ENCODE measurements around the gene EIF2D. TPM values are rescaled to one million over a fixed set of nuclear protein-coding genes. Genes with fewer than 3 reads are reported as not detected.

The EIF2D gene
- total RNA-seq, 2 experiments from 2014 or later: 44.5 to 51.6 TPM

DNA sequence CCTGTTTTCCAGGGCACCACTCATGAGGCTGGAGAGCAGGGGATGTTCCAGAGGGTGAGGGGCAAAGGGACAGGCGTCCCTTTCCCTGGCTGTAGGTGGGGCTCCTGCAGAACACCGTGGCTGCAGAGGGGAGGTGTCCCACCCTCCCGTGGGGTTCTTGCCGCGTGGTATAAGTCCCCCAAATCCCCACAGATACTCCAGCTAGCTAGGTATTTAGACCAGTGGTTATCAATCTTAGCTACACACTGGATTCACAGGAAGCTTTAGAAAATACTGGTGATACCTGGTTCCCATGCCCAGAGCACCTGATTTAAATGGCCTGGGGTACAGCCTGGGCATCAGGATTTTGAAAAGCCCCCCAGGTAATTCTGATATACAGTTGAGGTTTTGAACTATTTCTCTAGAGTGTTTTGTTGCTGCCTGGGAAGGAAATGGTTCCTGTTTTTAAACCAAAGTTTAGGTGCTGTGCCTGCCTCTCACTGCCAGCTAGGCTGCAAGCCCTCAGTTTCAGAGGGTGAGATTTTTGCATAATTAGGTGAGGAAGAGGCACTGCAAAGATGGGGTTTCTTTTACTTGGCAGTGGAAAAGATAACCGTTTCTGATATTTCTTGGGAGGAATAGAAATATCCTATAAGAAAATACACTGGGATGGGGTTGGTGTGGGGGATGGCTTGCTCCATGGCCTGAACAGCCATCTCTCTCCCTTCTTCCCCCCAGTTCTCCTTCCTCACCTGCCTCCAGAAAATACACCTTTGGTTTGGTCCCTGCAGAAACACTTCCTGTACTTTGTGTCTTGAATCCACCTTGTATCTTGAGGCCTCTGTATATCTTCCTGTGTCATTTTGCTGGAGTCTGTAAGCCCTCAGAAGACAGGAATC, 53.2 kb downstream of the EIF2D start:
- POLR2A ChIA-PET: interaction anchor here (0.8 kb wide), 1 partner anchor 22 kb away, joined by 3 read pairs; no protein-coding TSS in a partner anchor
- no peaks in the 10 kb centered on the region for H3K27me3 Mint-ChIP-seq
- H3K4me3 Mint-ChIP-seq: peak overlapping the region; percentile 87
- peak overlapping the region; percentile 92 for H3K27ac Mint-ChIP-seq
- peaks cover 65% of the 10 kb centered on the region for H3K36me3 Mint-ChIP-seq (ENCODE audit: low read depth)
- CTCF ChIA-PET: interaction anchor here (1.1 to 23.2 kb wide), 5 partner anchors 9 to 62 kb away, joined by 3 to 412 read pairs (median 3); no protein-coding TSS in a partner anchor
- peaks cover 73% of the 10 kb centered on the region for H3K4me1 Mint-ChIP-seq
- no peak for DNase-seq
- no peaks in the 10 kb centered on the region for H3K9me3 Mint-ChIP-seq

DNA sequence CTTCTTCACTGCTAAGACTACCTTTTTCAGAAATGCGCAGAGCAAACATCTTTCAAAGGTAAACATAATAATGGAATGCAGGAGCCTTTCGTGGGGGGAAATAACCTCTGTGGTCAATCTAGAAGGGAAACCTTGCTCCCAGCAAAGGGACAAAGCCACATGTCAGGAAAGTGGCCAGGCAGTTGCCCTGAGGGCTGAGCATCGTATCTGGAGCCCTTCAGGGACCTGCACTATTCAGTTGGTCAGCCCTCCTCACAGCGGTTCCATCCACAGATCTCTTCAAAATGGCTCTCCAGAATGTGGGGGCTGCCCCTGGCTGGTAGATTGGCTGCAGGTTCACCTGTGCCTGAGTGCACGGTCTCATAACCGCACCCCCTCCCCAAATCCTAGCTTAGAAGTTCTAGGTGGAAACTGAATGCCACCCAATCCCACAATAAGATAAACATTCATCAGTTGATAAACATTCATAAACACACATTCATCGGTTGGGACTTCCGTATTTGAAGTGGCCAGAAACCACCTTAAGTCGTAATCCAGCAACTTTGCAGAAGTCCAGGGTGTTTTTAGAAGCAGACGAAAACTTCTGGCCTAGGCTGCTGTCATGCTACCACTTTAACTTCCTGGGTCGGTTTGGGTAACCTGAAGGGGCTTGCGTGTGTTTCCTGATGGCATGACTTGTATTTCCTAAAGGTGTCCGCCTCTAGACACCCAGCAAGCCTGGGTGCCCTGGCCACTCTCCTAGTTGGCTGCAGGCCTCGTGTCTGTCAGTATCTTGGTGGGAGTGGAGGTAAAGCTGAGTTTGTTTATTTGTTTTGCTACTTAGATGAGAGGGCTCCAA, 54.4 kb downstream of the EIF2D start:
- peak; percentile 52 for DNase-seq
- Mint-ChIP-seq H3K36me3 (ENCODE audit: low read depth) (peaks cover 53% of the 10 kb centered on the region), H3K27ac (peak overlapping the region; percentile 92), H3K4me3 (peak overlapping the region; percentile 87), H3K27me3 (no peaks in the 10 kb centered on the region), H3K4me1 (peaks cover 73% of the 10 kb centered on the region), H3K9me3 (no peaks in the 10 kb centered on the region)
- ChIA-PET POLR2A (interaction anchor here (0.8 kb wide), 1 partner anchor 24 kb away, joined by 3 read pairs; no protein-coding TSS in a partner anchor), CTCF (interaction anchor here (0.9 to 23.2 kb wide), 6 partner anchors 11 to 67 kb away, joined by 3 to 412 read pairs (median 3); no protein-coding TSS in a partner anchor)

DNA sequence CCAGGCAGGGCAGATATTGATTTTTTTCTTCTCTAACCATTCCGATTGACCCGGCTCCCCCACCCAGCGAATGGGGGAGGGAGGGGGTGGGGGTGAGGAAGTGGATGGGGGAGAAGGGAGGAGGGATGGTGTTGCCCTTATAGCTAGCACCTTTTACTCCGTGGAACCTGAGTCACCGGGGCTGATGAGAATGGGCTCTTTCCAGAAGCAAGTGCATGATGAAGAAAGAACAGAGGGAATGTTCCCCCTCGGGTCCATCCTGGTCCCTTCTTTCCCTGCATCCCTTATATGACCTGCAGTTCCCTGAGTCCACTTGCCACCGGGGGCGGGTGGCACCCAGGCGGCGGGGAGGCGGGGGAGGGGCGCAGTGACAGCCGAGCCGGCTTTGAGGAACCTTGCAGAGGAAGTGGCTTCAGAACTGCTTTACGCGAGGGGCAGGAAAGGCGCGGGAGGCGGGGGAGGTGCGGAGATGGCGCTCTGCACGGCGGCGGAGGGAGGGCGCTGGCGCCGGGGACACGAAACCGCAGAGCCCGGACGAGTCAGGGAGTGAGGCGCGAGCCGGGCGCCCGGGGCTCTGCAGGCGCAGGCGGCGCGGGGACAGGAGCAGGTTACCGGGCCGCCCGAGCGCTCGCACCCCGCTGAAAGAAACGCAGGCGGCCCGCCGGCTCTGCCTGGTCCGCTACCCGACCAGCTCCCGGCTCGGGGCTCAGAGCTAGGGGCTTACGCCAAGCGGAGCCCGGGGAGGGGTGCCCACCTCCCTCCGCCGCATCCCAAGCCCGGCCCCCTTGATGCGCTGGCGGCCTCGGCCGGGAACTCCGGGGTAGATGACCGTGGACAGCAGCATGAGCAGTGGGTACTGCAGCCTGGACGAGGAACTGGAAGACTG, 55.3 kb downstream of the EIF2D start:
- H3K4me3 Mint-ChIP-seq: peak overlapping the region; percentile 87

DNA sequence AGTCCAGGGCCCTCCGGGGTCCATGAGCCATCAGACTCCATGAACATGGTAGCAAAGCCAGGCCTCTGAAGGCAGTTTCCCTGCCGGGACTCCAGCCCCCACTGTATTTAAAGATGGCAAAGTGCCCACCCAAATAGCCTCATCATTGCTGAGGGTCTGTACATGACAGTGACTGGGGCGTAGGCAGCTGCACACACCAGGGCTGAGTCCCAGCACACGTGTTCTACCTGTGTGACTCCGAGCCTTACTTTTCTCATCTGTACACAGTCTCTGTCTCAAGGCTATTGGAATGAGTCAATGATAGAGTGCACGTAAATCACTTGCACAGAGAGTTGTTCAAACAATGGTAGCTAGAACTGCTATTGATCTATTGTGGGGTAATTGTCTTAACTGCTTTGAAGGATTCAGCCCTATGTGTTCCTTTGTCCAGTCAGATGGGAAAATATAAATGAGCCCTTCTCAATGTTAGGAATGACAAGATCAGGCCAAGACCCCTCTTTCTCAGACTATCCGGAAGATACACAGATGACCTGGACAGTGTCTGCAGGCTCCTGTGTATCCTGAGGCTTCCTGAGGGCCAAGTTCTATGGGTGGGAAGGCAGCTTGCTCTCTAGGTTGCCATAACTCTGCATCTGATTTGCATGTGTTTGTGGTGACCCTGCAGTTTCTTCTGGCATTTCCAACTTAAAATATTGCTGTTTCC, 56.1 kb downstream of the EIF2D start:
- no peaks in the 10 kb centered on the region for H3K9me3 Mint-ChIP-seq
- DNase-seq: no peak
- H3K27ac Mint-ChIP-seq: peak overlapping the region; percentile 86
- peaks cover 72% of the 10 kb centered on the region for H3K4me1 Mint-ChIP-seq
- no peaks in the 10 kb centered on the region for H3K27me3 Mint-ChIP-seq
- peak overlapping the region; percentile 87 for H3K4me3 Mint-ChIP-seq
- peaks cover 36% of the 10 kb centered on the region for H3K36me3 Mint-ChIP-seq (ENCODE audit: low read depth)
- CTCF ChIA-PET: interaction anchor here (1.1 to 23.2 kb wide), 10 partner anchors 8 to 60 kb away, joined by 3 to 412 read pairs (median 10); partner anchors contain the start of genes EIF2D and RASSF5
- POLR2A ChIA-PET: interaction anchor here (1.0 kb wide), 1 partner anchor 27 kb away, joined by 4 read pairs; no protein-coding TSS in a partner anchor

More for the DNA sequence above, 55.3 kb downstream of the EIF2D start:
- POLR2A ChIA-PET: no interaction called here
- peak; percentile 92 for DNase-seq
- Mint-ChIP-seq H3K36me3 (ENCODE audit: low read depth) (peaks cover 44% of the 10 kb centered on the region), H3K27me3 (no peaks in the 10 kb centered on the region), H3K27ac (peak overlapping the region; percentile 92), H3K9me3 (no peaks in the 10 kb centered on the region), H3K4me1 (peaks cover 72% of the 10 kb centered on the region)
- CTCF ChIA-PET: interaction anchor here (0.9 to 23.2 kb wide), 7 partner anchors 11 to 67 kb away, joined by 3 to 412 read pairs (median 14); partner anchors contain the start of gene EIF2D

DNA sequence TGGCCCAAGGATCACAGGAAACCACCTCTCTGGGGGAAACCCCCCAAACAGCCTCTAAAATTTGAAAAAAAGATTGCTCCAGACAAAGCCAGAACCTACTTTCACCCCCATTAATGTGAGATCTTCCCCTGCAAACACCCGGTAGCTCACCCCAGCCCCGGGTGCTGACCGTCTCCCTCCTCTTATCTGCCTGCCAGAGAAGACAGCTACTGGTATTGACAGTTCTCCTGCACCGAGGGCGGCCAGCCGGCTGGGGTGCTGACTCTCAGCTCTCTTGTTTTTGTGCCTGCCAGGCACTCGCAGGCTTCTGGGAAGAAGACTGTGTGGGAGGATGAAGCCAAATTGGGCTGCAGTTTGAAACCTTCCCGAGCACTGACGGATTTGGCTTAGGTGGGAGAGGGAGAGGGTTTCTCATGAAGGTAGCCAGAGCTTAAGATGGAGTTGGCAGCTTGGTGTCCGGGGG, 56.8 kb downstream of the EIF2D start:
- peak overlapping the region; percentile 86 for H3K27ac Mint-ChIP-seq
- peaks cover 30% of the 10 kb centered on the region for H3K36me3 Mint-ChIP-seq (ENCODE audit: low read depth)
- POLR2A ChIA-PET: interaction anchor here (0.6 to 1.0 kb wide), 3 partner anchors 23 to 85 kb away, joined by 3 to 4 read pairs (median 3); partner anchors contain the start of gene IKBKE
- H3K4me3 Mint-ChIP-seq: peak overlapping the region; percentile 87
- DNase-seq: no peak
- H3K27me3 Mint-ChIP-seq: no peaks in the 10 kb centered on the region
- no peaks in the 10 kb centered on the region for H3K9me3 Mint-ChIP-seq
- peaks cover 67% of the 10 kb centered on the region for H3K4me1 Mint-ChIP-seq
- CTCF ChIA-PET: interaction anchor here (1.1 to 23.2 kb wide), 11 partner anchors 9 to 60 kb away, joined by 3 to 412 read pairs (median 9); partner anchors contain the start of genes EIF2D and RASSF5

DNA sequence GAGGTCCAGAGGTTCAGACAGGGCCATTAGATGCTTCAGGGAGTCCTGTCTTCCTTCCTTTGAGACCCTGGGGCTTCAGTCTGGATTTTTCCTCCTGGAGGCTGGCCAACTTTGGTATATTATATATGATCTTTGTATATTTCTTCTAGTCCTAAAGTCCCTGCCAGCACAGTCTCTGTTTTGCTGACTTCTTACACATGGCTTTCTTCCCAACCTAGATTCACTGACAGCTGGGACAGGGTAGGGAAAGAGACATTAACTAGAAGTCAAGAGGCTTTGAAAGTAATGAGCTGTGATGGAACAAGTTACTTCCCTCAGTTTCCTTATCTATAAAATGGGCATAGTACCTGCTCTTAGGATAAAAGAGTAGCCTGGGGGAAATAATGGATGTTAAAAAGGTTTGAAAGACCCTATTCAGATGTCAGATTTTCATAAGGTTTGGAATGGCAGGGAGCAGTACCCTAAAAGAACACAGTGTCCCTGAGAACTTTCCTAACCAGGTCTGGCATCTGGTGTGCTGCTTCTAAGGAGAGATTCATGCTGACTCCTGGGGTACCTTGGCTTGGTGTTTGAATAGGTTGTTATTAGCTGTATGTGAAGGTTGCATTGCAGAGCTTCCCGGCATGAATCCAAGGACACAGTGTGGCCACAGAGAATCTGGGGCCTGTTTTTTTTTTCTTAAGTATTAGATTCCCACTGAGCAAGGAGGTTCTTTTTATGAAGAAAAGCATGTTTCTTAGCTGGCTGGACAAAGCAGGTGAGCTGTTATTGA, 57.4 kb downstream of the EIF2D start:
- Mint-ChIP-seq H3K27me3 (no peaks in the 10 kb centered on the region), H3K4me1 (peaks cover 63% of the 10 kb centered on the region), H3K36me3 (ENCODE audit: low read depth) (peaks cover 23% of the 10 kb centered on the region), H3K27ac (peak overlapping the region; percentile 86), H3K9me3 (no peaks in the 10 kb centered on the region), H3K4me3 (peak overlapping the region; percentile 87)
- CTCF ChIA-PET: interaction anchor here (0.7 to 23.2 kb wide), 15 partner anchors 9 to 1852 kb away, joined by 3 to 412 read pairs (median 5); partner anchors contain the start of genes EIF2D and RASSF5
- POLR2A ChIA-PET: interaction anchor here (0.6 to 0.8 kb wide), 2 partner anchors 23 to 85 kb away, joined by 3 read pairs; partner anchors contain the start of gene IKBKE
- no peak for DNase-seq

DNA sequence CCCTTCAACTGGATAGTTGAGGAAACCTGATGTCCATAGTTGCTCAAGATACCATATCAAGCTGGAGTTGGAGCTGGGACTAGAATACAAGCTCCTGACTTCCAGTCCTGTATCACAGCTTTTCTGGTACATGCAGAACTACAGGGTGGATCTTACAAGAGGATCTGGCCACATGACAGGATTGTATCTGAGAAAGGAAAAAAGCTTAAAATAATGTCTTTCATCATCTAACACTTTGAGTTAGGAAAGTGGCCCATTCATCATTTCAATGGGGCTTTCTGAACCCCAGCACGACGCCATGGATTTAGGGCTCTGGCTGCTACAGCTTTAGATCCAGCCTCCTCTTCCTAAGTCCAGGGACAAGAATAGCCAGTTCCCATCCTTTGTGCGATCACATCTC, 58.1 kb downstream of the EIF2D start:
- peaks cover 17% of the 10 kb centered on the region for H3K36me3 Mint-ChIP-seq (ENCODE audit: low read depth)
- H3K4me1 Mint-ChIP-seq: peaks cover 58% of the 10 kb centered on the region
- H3K27ac Mint-ChIP-seq: peak overlapping the region; percentile 86
- no peak for DNase-seq
- H3K4me3 Mint-ChIP-seq: no peak overlapping the region
- ChIA-PET CTCF (interaction anchor here (1.0 to 23.2 kb wide), 12 partner anchors 9 to 364 kb away, joined by 3 to 412 read pairs (median 4); partner anchors contain the start of gene EIF2D), POLR2A (no interaction called here)
- no peaks in the 10 kb centered on the region for H3K27me3 Mint-ChIP-seq
- H3K9me3 Mint-ChIP-seq: no peaks in the 10 kb centered on the region

DNA sequence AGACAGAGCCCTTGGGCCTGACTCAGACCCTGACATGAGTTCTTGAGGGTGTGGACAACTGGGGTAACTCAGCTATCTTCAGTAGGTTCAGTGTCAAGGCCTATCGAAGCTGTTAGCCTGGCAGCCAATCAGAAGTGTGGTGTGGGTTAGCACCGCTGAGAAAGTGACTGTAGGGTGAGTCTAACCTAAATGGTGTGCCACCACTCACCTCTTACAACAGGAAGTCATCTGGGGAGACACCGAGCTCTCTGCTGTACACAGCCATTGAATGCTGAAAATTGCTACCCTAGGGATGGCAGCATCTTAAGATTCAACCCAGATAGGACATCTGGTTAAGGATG, 60.3 kb downstream of the EIF2D start:
- POLR2A ChIA-PET: interaction anchor here (0.6 to 1.2 kb wide), 5 partner anchors 14 to 46 kb away, joined by 3 to 5 read pairs (median 3); no protein-coding TSS in a partner anchor
- Mint-ChIP-seq H3K4me3 (peak overlapping the region; percentile 47), H3K27me3 (no peaks in the 10 kb centered on the region), H3K36me3 (ENCODE audit: low read depth) (peaks cover under 1% of the 10 kb centered on the region), H3K4me1 (peaks cover 60% of the 10 kb centered on the region), H3K27ac (peak overlapping the region; percentile 88), H3K9me3 (no peaks in the 10 kb centered on the region)
- DNase-seq: peak; percentile 87
- CTCF ChIA-PET: interaction anchor here (0.6 to 23.2 kb wide), 11 partner anchors 9 to 82 kb away, joined by 3 to 412 read pairs (median 4); partner anchors contain the start of genes EIF2D and IKBKE

DNA sequence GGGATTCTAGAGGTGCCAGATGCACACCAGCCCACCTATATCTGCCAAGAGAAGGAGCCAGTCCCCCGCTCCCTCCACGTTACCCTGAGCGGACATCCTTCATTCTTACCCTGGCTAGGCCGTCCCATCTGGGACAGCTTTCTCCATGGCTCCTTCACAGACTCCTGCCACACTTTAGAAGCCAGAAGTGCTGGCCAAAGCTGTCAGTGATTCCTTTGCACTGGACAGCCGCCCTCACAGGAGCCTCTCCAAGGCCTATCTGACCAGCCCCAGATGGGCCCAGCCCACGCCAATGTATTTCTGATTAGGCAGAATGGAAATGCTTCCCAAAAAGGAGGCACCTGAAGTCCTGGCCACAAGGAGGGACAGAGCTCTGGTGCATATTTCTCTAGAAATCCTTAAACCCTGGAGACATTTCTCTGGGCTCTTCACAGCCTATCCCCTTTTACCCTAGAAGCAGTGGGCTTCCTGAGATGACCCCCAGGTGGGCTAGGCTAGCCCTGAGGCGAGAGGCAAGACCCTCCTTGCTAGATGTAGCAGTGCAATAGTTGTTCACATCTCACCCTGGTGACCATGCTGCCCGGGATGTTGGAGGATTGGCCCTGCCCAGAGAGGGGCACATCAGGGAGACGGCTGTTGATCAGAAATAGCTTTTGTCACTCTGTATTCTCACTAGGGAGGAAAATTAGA, 60.8 kb downstream of the EIF2D start:
- ChIA-PET CTCF (interaction anchor here (0.8 to 23.2 kb wide), 12 partner anchors 9 to 81 kb away, joined by 3 to 412 read pairs (median 4); partner anchors contain the start of genes EIF2D and IKBKE), POLR2A (interaction anchor here (0.6 to 1.2 kb wide), 3 partner anchors 15 to 28 kb away, joined by 3 to 5 read pairs (median 4); no protein-coding TSS in a partner anchor)
- Mint-ChIP-seq H3K27ac (peak overlapping the region; percentile 88), H3K27me3 (no peaks in the 10 kb centered on the region), H3K4me1 (peaks cover 58% of the 10 kb centered on the region), H3K4me3 (no peak overlapping the region), H3K36me3 (ENCODE audit: low read depth) (no peaks in the 10 kb centered on the region), H3K9me3 (no peaks in the 10 kb centered on the region)
- no peak for DNase-seq

DNA sequence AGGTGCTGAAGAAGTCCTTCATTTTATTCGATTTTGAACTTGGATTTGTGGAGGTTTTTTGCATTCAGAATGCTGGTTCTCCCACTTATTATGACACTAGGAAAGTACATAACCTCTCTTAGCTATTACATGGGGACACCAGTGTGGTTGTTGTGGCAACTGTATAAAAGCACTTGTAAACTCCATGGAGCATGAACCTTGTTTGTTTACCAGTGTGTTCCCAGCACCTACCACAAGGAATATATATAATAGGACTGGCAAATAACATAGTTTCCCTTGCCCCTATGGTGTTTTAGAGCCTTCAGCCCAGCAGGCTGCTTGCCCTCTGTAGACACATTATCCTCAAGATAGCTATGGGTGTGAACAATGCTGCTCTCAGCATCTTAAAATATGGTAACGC, 61.8 kb downstream of the EIF2D start:
- DNase-seq: no peak
- H3K4me3 Mint-ChIP-seq: no peak overlapping the region
- ChIA-PET POLR2A (no interaction called here), CTCF (interaction anchor here (0.6 to 23.2 kb wide), 8 partner anchors 11 to 168 kb away, joined by 3 to 412 read pairs (median 4); partner anchors contain the start of gene EIF2D)
- H3K27me3 Mint-ChIP-seq: no peaks in the 10 kb centered on the region
- H3K27ac Mint-ChIP-seq: no peak overlapping the region
- H3K36me3 Mint-ChIP-seq (ENCODE audit: low read depth): no peaks in the 10 kb centered on the region
- H3K4me1 Mint-ChIP-seq: peaks cover 53% of the 10 kb centered on the region
- no peaks in the 10 kb centered on the region for H3K9me3 Mint-ChIP-seq
